ENCODE results near the gene CCDC137. TPM values are rescaled to one million over a fixed set of nuclear protein-coding genes. Genes with fewer than 3 reads are reported as not detected.

Gene CCDC137
- total and polyA plus RNA-seq, 2 of the 13 experiments (the other 11 are each of a cell fraction or from before 2014, with no cell fraction given), result 14.6 to 39.1 TPM

- 0 out of 2 replicates have a peak, but pooled peaks have one; percentile 59 for TF ChIP-seq ZXDC (CRISPR knock-in tag; IDR thresholded peaks at IDR 0.05)
- no peak for TF ChIP-seq PRPF4 (IDR thresholded peaks at IDR 0.05; ENCODE audit: low read depth, low read length, poor library complexity, severe bottlenecking)
- peak; percentile 73 for TF ChIP-seq ZNF431 (CRISPR knock-in tag; IDR thresholded peaks at IDR 0.05; ENCODE audit: borderline replicate concordance, low read depth)
- no peak for TF ChIP-seq ZNF20 (CRISPR knock-in tag; IDR thresholded peaks at IDR 0.05)
- peak; percentile 97 for TF ChIP-seq SPEN (CRISPR knock-in tag; IDR thresholded peaks at IDR 0.05; ENCODE audit: low read depth)
- peak; percentile 94 for TF ChIP-seq RBFOX2 (IDR thresholded peaks at IDR 0.05; ENCODE audit: low read depth, low read length)
- TF ChIP-seq TARDBP (CRISPR knock-in tag; IDR thresholded peaks at IDR 0.05), result peak; percentile 94
- TF ChIP-seq NR0B2 (CRISPR knock-in tag; IDR thresholded peaks at IDR 0.05), result peak; percentile 86
- no peak for TF ChIP-seq RAD51 (IDR thresholded peaks at IDR 0.05; ENCODE audit: borderline replicate concordance)
- peak; percentile 44; the same call in 1 of the 2 replicates for TF ChIP-seq BHLHE40 (IDR thresholded peaks at IDR 0.05; ENCODE audit: low read length)
- TF ChIP-seq ZNF775 (CRISPR knock-in tag; IDR thresholded peaks at IDR 0.05; ENCODE audit: borderline replicate concordance), result no peak
- TF ChIP-seq ZNF703 (CRISPR knock-in tag; IDR thresholded peaks at IDR 0.05; ENCODE audit: borderline replicate concordance), result no peak
- TF ChIP-seq SP2 (CRISPR knock-in tag; IDR thresholded peaks at IDR 0.05), result peak; percentile 79
- no peak; the same call in 1 of the 2 replicates for TF ChIP-seq NR1H2 (CRISPR knock-in tag; IDR thresholded peaks at IDR 0.05; ENCODE audit: borderline replicate concordance, low read depth)
- TF ChIP-seq ZNF777 (CRISPR knock-in tag; IDR thresholded peaks at IDR 0.05), result 0 out of 2 replicates have a peak, but pooled peaks have one; percentile 14
- TF ChIP-seq RNF2 (conservative IDR thresholded peaks at IDR 0.05; ENCODE audit: low read depth), result peak; percentile 72; the same call in 1 of the 2 replicates
- no peak; the same call in 1 of the 2 replicates for TF ChIP-seq TOE1 (CRISPR knock-in tag; IDR thresholded peaks at IDR 0.05)
- 0 out of 2 replicates have a peak, but pooled peaks have one; percentile 23 for TF ChIP-seq ZNF772 (CRISPR knock-in tag; IDR thresholded peaks at IDR 0.05)
- TF ChIP-seq TBX2 (CRISPR knock-in tag; IDR thresholded peaks at IDR 0.05; ENCODE audit: borderline replicate concordance), result no peak
- no peak for TF ChIP-seq ZNF780A (CRISPR knock-in tag; IDR thresholded peaks at IDR 0.05)
- peak; percentile 70; the same call in 1 of the 2 replicates for TF ChIP-seq MTERF4 (CRISPR knock-in tag; IDR thresholded peaks at IDR 0.05)
- TF ChIP-seq ZNF746 (CRISPR knock-in tag; IDR thresholded peaks at IDR 0.05), result 0 out of 2 replicates have a peak, but pooled peaks have one; percentile 58
- TF ChIP-seq HNRNPH1 (optimal IDR thresholded peaks at IDR 0.05; ENCODE audit: low read depth, low read length), result no peak
- TF ChIP-seq ZNF564 (CRISPR knock-in tag; IDR thresholded peaks at IDR 0.05), result peak; percentile 80; the same call in 1 of the 2 replicates
- TF ChIP-seq HNRNPLL (IDR thresholded peaks at IDR 0.05; ENCODE audit: low read depth, low read length, poor library complexity, severe bottlenecking), result peak; percentile 79
- TF ChIP-seq ZNF768 (CRISPR knock-in tag; IDR thresholded peaks at IDR 0.05), result peak; percentile 84
- TF ChIP-seq RXRA (CRISPR knock-in tag; IDR thresholded peaks at IDR 0.05), result peak; percentile 73
- peak; percentile 91; the same call in 1 of the 2 replicates for TF ChIP-seq ZNF792 (CRISPR knock-in tag; IDR thresholded peaks at IDR 0.05)
Measured at GRCh38 chr17:81636505-81637288, 29.8 kb upstream of the CCDC137 start, which contains the start of the genes NPLOC4 and TSPAN10 (continued).
